ENCODE data around the gene SORT1.
"Not testable (repeated sequence)": the region's sequence is repeated elsewhere in the genome, so short reads cannot be mapped to it uniquely, and the experiment has no call there.

SORT1 gene

DNA sequence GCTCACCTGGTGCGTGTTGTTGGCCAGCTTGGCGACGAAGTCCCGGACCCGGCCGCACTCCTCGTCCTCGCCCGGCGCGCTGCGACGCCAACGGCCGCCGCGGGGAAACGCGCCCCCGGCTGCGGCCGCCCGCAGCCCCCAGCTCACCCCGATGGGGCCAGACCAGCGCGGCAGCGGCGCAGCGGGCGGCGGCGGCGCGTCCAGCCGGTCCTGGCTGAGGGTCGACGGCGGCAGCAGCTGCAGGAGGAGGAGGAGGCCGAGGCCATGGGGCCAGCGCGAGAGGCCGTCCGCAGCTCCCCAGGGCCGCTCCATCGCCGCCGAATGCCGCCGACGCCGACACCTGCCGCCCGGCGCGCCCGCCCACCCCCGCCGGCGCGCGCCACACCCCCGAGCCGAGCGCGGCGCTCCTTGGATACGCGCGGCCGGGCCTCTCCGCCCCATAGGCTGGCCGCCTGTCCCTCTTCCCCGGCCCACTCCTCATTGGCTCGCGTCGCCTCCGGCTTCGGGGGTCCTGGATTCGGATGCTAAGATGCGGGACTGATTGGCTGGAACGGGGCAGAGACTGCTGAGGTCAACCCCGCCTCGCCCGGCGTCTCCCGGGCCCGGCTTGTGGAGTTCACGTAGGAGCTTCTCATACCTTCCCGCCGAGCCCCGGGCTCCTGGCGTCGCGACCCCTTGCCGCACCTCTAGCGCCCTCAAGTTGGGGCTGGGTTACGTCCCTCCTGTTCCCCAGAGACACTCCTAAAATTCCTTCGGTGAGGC lies at the start of gene SORT1:
Gene SORT1, minus strand, starts transcription at position 338 of the 762 bp plus-strand sequence. Its CDS starts 26 bp downstream, at position 312.
- peak; percentile 76 for DNase-seq

DNA sequence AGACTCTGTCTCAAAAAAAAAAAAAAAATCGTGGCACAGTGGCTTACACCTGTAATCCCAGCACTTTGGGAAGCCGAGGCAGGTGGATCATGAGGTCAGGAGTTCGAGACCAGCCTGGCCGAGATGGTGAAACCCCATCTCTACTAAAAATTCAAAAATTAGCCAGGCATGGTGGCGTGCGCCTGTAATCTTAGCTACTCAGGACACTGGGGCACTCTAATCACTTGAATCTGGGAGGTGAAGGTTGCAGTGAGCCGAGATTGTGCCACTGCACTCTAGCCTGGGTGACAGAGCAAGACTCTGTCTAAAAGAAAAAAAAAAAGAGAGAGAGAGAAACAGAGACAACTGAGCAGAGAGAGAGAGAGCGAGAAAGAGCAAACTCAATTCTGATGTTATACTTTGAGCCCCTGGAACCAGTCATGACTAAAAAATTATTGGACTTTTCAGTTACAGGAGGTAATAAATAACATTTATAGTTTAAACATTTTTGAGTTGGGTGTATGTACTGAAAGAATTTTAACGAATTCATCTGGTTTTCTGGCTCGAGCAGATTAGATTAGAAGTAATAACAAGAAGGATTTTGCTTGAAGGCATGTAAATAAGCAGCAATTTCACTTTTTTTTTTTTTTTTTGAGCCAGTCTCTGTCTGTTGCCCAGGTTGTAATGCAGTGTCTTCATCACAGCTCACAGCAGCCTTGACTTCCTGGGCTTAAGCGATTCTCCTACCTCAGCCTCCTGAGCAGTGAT lies 48.4 kb upstream of the SORT1 start:
- DNase-seq, result not testable (repeated sequence)

- DNase-seq, result no peak
Observed at GRCh38 chr1:109444346-109444745, 46.6 kb upstream of the SORT1 start.

- no peak for DNase-seq
Observed at GRCh38 chr1:109443476-109443875, 45.8 kb upstream of the SORT1 start.

GRCh38 chr1:109441069-109441468 lies 43.4 kb upstream of the SORT1 start:
- DNase-seq, result no peak

DNA sequence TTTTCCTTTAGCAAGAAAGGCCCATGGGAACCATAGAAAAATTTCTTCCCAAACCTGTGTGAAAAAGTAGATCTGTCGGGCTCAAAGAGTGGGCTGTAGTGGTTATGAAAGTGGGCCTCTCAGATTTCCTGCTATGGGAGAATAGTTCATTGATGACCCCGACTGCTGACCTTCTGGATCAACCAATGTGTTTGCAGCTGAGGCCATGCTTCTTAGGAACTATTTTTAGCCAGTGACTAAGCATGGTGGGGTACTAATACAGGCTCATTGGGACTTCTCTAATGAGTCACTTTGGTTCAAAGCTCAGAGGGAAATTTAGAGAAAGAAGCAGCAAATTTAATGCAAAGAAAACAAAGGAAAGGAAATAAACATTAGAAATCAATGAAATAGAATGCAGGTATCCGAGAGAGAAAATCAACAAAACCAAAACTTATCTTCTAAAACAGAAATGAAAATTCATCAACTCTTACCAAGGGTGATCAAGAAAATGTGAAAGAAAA lies 41.1 kb upstream of the SORT1 start:
- no peak for DNase-seq

GRCh38 chr1:109434484-109434883 lies 36.8 kb upstream of the SORT1 start:
- no peak for DNase-seq

- DNase-seq, result no peak
Observed at GRCh38 chr1:109433322-109433721, 35.6 kb upstream of the SORT1 start.

GRCh38 chr1:109432336-109432735 lies 34.6 kb upstream of the SORT1 start:
- no peak for DNase-seq

DNA sequence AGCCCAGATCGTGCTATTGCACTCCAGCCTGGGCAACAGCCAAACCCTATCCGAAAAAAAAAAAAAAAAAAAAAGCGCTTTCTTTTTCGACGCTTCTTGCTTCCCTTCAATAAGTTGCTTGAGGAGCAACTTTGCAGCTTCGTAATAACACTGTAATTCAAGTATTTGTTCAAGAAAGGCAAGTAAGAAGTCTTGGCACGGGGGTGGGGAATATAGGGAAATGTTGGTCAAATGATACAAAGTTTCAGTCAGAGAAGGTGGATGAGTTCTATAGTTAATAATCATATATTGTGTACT lies 29.4 kb upstream of the SORT1 start:
- peak; percentile 8 for DNase-seq

GRCh38 chr1:109426281-109427170 lies 28.8 kb upstream of the SORT1 start, which contains the start of gene PSMA5:
Gene PSMA5 (minus strand): TSS chr1:109426448. CDS start chr1:109426330, 118 bp downstream.
- DNase-seq, result peak; percentile 97

- peak; percentile 43 for DNase-seq
Observed at GRCh38 chr1:109425391-109426280, 27.9 kb upstream of the SORT1 start.

DNA sequence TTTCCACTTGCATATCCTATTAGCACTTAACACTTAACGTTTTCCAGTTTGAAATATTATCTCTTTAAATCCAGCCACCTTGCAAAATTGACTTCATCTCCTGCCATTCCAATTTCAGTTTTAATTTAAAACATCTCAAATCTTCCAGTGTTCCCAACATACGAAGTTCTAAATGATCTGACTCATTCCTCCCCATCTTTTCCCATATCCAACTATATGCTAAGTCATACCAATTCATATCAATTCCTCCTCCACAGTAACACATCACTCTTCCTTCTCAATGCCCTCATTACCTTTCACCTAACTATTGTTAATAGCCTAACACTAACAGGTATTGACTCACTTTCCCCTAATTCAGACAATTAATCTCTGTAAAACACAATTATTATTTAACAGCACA lies 25.8 kb upstream of the SORT1 start:
- no peak for DNase-seq

DNA sequence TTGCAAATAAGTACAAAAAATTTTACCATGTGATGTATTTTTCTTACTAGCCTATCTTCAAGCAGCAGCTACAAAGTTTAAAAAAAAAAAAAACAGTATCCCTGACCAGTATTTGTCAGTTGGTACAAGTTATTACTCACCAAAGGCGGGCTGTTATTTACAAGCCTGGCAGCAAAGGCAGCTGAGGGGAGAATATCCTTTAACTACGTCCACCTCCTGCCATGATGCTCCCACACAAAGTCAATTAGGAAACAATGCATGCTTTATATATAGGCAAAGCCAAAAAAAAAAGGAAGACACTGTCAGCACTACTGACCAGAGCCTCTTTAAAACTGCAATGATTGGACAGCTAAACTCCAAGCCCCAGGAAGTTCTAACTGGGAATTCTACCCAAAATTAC lies 14.8 kb upstream of the SORT1 start:
- no peak for DNase-seq

- DNase-seq, result no peak
Observed at GRCh38 chr1:109404838-109405237, 7.1 kb upstream of the SORT1 start.

GRCh38 chr1:109402025-109402424 lies 4.3 kb upstream of the SORT1 start:
- DNase-seq, result no peak

- DNase-seq, result no peak
Observed at GRCh38 chr1:109400035-109400655, 2.4 kb upstream of the SORT1 start.

DNA sequence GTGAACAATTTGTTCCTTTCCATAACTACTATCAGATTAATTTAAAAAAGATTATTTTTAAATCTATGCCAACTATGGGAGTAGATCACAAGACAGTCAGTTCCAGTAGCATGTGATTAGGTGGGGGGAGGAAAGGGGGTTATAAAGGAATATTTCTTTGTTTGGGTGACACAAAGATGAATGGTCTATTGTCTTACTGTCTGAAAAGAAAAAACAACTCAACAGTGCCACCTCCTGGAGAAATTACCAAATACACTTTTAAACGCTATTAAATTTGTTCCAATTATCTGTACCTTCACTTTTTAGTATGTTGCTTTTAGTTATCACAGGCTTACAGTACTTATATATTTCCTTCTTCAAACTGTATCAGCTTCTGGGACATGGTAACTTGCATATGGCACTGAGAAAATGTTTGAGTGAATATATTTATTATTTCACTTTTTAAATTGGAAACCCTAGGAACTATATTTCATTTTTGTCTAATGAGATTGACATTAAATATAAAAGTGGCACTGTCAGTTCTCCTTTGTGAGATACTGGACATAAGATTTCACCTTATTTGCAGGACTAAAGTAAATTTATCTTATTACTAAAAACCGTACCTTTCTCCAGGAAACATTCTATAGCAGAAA lies 1.7 kb upstream of the SORT1 start:
- peak; percentile 65 for DNase-seq

DNA sequence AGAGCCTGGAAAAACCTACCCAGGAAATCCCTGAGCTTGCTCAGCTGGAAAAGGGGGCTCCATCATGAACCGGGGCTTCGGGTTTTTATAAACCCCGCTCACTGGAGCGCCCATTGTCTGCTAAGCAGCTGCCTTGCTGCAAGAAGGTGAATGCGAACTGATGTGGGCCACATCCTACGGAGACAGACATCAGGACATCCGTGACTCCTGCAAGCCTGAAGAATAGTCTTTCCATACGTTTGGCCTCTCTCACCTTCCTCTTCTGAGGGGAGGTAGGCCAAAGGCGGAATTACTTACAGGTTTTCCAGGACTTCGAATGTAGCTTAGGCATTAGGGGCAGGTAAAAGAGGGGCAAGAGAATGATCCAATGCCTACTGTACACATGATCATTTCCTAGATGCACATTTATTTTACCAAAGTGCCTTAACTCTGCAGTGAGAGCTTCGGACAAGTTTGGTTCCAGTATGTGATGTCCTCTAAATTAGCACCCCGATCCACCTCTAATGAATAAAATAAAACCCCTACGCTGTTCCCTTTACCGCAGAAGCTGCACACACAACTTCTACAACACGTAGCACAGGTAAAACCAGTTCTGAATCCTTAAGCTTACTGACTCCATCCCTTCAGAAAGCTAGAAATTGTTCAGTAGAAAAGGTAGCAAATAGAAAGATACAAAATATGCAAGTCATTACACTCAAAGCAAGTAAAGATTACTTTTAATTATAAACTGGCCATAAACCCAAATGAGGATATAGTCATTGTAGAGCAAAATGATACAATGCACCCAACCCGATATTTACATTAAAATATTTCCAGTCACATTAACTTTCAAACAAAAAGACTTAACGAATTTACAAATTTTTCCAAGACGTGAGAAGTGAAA lies 866 bp upstream of the SORT1 start:
- DNase-seq, result no peak

Measured in RPMI8226 (cell line).